ENCODE data around the gene MYO15A. TPM values are rescaled to one million over a fixed set of nuclear protein-coding genes. Genes with fewer than 3 reads are reported as not detected.

The MYO15A gene
- total RNA-seq, 1 donor from 2014 or later = 0.20 TPM

DNA sequence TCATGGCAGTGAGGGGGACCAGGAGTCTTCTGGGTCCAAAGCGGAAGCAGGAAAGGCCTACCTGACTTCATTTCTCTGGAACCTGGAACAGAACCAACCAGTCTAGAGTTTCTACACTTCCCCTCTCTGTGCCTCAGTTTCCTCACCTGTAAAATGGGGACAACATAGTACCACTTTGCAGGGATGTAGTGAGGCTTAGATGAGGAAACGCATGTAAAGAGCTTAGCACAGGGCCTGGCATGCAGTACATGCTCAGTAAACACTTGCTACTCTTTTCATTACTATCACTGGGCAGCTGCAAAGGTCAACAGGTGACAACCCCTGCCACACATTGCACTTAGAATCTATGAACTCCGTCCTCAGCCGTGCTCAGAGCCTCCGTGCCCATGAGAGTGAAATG lies 24.2 kb downstream of the MYO15A start:
- DNase-seq (ENCODE audit: low read depth, low spot score) = no peak

DNA sequence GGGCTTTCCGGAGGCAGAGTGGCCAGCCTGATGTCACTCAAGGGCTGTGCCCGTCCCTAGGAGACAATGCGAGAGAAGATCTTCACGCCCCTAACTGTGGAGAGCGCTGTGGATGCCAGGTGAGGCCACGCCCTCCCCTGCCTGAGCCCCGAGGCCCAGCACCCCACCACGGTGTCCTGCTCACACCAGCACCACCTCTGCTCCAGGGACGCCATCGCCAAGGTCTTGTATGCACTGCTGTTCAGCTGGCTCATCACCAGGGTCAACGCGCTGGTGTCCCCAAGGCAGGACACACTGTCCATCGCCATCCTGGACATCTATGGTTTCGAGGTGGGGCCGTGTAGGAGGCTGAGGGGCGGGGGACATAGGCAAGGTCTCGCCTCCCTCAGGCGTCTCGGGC lies 27.8 kb downstream of the MYO15A start:
- no peak for DNase-seq (ENCODE audit: low read depth, low spot score)

DNA sequence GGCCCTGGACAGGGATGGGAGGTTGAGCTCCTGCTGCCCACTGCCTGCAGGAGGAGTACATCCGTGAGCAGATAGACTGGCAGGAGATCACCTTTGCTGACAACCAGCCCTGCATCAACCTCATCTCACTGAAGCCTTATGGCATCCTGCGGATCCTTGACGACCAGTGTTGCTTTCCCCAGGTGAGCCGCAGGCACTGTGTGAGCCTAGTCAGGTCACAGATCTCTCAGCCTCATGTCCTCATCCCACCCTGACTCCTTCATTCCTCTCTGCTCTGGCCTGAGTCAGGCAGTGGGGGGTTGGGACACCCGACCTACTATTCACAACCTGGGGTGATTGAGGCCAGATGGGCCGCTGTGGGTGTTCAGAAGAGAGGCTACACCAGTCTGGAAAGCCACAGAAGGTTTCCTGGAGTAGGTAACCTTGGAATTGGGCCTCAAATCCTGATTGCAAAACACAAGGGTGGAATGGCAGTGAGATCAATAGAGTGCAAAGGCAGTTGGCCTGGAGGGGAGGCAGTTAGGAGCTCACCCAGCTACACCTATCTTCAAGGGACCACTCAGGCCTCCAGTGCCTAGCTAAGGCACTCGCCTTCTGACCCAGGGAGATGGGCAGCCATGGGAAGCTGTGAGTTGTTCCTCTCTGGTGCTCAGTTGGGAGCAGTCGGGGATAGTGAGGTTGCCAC lies 29.7 kb downstream of the MYO15A start:
- no peak for DNase-seq (ENCODE audit: low read depth, low spot score)

DNA sequence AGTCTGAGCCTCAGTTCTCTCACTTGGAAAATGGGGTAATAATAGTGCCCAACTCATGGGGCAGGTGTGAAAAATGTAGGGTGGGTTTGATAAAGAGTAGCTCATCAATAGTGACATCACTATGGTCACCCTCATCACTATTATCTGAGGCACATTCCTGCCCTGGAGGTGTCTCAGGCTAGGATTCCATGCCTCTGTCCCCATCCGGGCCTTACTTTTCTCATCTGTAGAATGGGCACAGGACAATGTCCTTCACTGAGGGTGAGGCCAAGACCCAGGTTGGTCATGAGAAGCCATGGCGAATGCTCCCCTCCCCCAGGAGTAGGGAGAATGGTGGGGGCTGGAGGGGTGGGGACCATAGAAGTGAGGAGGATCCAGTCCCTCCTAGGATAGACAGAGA lies 30.5 kb downstream of the MYO15A start:
- DNase-seq (ENCODE audit: low read depth, low spot score) = no peak

DNA sequence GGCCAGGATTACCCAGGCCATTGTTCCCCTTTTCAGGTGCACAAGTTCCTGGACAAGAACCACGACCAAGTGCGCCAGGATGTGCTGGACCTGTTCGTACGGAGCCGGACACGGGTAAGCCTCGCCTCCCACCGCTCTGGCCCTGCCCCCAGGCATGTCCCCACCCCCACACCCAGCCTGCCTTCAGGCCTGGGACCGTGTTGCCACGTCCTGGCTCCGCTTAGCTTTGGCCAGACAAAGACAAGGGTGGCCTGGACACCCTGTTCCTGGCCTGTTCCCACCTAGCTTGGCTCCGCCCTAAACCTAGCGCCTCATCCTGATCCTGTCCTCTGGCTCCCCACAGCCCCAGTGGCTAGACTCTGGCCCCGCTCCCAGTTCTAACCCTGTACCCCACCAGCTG lies 30.9 kb downstream of the MYO15A start:
- DNase-seq (ENCODE audit: low read depth, low spot score) = no peak

DNA sequence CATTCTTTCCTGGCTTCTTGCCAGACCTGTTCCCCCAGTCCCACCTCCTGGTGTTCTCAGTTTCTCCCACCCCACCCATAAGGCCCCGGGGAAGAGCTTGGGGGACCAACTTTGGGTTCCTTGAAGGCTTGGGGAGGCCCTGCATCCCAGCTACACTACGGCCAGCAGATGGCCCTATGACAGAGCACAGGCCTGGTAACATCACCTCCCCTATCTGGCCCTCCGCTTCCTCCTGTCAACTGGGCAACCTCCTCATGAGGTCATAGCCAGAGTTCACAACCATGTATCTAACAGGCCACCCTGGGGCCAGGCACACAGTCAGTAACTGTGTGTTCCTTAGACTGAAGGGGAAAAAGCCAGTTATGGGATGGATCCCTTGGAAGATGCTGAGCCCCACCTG lies 31.4 kb downstream of the MYO15A start:
- DNase-seq (ENCODE audit: low read depth, low spot score) = no peak

DNA sequence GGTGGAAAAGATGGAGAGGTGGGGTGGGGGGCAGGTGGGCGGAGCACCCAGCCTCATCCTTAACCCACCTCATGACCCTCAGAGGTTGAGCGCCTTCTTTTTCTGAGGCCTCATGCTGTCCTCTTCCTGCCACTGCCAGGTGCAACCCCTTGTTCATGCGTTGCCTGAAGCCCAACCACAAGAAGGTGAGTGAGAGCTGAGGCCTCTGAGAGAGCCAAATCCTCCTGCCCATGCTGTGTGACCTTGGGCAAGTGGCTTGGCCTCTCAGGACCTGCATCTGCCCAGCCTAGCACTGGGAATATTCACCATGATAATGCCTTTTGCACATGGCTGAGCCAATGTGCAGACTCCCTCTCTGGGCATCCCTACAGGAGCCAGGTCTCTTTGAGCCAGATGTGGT lies 32.1 kb downstream of the MYO15A start:
- DNase-seq (ENCODE audit: low read depth, low spot score) = no peak

DNA sequence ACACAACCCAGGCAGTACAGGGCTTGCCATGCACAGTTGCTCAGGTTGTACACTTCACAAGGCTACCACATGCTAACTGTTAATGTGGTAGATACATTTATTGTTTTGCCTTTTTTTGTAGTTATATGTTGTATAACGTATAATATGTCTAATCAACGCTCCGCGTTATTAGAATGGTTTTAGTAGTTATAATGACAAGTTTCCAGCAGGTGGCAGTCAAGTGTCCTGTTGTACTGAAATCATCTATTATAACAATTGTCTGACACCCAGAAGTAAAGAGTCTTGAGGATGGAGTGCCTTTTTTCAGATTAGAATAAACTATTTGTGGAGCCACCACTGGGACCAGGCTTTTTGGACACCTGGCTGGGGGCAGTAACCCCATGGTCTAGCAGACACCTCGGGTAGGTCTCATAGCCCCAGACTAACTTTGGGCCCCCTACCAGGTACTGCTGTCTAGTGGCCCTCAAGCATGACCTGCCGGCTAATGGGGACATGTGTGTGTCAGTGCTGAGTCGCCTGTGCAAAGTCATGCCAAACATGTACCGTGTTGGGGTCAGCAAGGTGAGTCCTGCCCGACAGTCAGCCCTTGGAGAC lies 32.8 kb downstream of the MYO15A start:
- DNase-seq (ENCODE audit: low read depth, low spot score) = no peak

DNA sequence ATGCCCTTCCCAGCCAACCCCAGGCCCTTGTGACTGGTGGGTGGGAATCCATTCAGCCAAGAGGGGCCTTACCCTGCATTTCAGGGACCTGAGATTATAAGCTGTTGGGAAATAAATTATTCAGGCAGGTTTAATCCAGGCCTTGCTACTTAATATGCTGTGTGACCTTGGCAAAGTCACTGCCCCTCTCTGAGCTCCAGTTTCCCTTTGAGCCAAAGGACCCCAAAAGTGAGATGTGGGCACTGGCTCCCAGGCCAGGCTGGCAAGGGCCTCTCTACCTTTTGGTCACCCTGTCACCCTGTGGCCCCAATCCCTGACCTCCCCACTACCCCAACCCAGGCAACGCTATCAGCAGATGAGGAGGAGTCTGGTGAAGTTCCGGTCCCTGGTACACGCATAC lies 33.9 kb downstream of the MYO15A start:
- DNase-seq (ENCODE audit: low read depth, low spot score) = no peak

DNA sequence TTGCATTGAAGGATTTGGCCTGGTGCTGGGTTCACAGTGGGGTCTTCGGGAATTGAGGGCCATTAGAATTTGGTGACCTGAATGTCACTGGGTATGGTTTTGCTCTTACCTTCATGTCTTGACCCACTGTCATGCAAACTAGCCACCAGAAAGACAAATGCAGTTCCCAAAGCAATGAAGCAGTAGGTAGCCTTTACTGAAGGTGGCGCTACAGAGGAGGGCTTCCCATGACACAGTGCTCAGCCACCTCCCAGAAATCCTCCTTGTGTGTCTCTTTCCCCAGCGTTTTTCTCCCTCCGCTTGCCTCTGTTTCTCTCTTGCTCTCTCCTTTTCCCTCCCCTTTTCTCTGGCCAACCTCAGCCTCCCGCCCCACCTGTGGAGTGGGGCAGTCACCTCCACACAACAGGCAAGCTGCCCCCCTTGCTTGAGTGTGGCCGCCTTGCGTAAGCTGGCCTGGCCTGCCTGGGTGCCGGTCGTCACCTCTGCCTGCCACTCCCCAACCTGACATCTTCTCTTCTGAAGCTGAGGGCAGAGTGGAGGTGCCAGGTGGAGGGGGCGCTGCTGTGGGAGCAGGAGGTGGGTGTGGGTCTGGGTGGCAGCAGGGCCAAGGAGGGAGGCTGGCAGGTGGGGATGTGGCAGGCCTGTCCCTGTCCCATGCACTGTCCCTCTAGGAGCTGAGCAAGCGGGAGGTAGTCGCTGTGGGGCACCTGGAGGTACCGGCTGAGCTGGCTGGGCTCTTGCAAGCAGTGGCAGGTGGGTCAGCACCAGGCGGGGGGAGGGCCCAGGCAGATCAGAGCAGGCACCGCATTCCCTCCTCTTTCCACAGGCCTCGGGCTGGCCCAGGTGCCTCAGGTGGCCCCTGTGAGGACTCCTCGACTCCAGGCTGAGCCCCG lies 34.7 kb downstream of the MYO15A start:
- DNase-seq (ENCODE audit: low read depth, low spot score) = no peak

DNA sequence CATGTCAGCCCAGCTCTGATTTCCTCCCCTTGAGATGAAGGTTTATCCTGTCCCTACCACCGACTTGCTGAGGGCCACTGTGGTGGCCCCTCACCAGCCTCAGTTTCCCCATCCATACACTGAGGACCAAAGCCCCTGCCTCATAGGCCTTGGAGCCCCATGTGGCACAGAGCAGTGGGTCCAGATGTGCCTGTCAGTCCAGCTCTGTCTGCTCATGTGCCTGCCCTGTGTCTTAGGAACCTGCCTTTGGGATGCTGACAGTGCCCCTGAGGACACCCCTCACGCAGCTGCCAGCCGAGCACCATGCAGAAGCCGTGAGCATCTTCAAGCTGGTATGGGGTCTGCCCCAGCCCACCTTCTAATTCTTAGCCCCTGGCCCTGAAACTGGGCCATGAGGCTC lies 35.7 kb downstream of the MYO15A start:
- DNase-seq (ENCODE audit: low read depth, low spot score) = no peak

DNA sequence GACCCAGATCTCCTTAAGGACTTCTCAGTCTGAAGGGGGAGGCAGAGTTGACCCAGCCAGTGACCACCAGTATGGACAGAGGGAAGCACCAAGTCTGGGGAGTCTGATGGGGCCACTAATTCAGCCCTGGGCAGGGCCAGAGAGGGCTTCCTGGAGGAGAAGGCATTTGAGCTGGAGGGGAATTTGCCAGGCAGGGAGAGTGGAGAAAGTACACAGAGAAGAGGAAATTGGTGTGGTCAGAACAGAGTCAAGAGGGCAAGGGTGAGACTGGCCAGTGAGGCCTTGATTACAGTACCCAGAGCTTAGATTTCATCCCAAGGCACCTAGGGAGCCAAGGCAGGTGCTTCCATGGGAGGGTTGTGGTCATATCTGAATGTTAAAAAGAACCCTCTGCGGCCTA lies 36.3 kb downstream of the MYO15A start:
- DNase-seq (ENCODE audit: low read depth, low spot score) = no peak

DNA sequence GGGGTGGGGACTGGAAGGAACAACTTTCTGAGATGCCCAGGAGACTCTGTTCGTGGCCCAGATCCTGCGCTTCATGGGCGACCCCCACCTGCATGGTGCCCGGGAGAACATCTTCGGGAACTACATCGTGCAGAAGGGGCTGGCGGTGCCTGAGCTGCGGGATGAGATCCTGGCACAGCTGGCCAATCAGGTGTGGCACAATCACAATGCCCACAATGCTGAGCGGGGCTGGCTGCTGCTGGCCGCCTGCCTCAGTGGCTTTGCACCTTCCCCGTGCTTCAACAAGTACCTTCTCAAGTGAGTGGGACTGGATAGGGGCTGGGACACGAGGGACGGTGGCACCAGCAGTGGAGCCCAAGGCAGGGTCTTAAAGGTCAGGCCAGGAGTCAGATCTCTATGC lies 37.3 kb downstream of the MYO15A start:
- DNase-seq (ENCODE audit: low read depth, low spot score) = no peak

DNA sequence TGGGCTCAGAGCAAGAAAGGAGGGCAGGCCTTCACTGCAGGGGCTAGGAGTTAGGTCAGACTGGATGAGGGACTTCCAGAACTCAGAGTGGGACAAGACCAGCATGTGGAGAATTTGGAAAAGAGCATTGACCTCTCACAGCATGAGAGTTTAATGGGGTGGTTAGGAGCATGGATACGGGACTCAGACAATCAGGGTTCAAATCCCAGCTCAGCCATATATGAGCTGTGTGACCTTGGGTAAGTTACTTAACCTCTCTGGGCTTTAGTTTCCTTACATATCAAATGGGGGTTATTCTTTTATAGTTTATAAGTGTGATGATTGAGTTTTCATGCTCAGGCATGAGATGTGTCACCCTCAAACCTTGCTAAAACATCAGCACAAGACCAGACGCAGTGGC lies 37.7 kb downstream of the MYO15A start:
- no peak for DNase-seq (ENCODE audit: low read depth, low spot score)

DNA sequence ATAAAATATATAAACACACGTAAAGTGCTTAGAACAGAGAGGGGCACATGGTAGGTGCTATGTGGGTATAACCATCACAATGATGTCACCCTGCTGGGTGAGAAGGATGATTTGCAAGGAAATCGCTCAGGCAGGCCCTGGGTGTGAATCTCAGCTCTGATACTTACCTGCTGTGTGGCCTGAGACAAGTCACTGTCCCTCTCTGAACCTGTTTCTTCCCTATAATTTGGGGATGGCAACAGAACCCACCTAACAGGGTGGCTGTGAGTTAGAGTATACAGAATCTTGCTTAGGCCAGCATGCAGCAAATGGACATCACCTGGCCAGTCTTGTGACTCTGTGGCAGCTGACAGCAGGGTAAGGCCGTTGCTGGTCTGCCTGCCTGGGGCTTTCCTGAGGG lies 38.4 kb downstream of the MYO15A start:
- no peak for DNase-seq (ENCODE audit: low read depth, low spot score)

DNA sequence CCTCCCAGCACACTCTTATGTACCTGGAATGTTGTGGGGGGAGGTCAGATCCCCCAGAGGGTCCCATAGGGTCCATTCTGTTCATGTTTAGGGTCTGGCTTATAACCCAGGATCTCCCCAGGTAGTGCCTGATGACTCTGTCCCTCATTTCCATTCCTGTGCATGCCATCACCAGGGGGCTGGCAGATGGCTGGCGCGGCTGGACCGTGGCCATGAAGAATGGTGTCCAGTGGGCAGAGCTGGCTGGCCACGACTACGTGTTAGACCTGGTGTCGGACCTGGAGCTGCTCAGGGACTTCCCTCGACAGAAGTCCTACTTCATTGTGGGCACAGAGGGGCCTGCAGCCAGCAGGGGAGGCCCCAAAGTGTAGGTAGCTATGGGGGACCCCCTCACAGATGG lies 40.0 kb downstream of the MYO15A start:
- DNase-seq (ENCODE audit: low read depth, low spot score) = no peak

DNA sequence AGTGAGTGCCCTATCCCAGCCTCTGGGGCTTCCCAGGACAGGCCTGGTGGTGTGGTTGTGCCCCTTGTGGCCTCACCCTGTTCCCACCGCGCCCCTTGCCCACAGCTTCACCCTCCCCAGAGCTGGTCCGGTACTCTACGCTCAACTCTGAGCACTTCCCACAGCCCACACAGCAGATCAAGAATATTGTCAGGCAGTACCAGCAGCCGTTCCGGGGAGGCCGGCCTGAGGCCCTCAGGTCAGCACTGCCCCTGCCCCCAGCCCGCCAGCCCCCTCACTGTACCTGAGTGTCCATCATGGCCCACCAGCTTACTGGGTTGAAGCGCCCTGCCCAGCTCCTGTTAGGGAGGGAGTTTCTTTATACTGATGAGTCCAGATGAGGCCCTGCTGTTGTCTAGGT lies 42.7 kb downstream of the MYO15A start:
- no peak for DNase-seq (ENCODE audit: low read depth, low spot score)

DNA sequence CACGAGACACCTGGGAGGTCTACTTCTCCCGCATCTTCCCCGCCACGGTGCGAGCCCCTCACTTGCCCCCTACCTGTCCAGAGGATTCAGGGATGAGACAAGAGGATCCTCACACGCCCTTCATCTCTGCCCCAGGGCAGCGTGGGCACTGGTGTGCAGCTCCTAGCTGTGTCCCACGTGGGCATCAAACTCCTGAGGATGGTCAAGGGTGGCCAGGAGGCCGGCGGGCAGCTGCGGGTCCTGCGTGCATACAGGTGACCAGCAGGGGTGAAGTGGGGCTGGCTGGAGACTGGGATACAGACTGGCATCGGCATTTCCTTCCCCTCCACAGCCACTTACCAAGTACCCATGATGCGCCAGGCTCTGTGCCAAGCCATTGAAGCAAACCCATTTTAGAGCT lies 46.6 kb downstream of the MYO15A start:
- no peak for DNase-seq (ENCODE audit: low read depth, low spot score)

DNA sequence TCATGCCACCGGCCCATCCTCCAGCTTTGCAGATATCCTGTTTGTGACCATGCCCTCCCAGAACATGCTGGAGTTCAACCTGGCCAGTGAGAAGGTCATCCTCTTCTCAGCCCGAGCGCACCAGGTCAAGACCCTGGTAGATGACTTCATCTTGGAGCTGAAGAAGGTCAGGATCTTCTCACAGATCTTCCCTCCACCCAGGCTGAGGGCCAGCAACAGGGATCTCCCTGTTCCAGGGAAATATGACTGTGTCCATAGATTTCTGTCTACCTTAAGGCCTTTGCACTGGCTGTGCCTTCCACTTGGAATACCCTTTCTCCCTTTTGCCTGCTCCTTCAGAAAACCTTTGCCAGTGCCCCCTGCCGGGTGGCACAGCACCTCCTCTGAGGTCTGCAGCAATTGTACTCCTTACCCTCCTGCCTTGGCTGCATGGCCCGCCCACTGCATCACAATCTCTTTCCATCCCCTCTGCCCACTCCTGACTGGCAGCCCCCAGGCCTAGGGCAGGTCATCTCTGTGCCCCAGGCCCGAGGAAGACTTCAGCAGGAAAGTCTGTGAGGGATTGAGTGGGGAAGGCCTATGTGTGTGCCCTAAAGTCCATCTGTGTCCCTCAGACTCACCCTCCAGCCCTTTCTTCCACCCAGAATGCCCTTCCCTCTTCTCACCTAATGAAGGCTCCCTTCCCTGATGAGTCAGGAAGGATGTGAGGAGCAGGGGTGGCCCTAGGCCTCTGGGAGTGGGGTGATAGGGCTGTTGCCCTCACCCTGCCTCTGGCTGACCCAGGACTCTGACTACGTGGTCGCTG lies 47.8 kb downstream of the MYO15A start:
- DNase-seq (ENCODE audit: low read depth, low spot score) = no peak

DNA sequence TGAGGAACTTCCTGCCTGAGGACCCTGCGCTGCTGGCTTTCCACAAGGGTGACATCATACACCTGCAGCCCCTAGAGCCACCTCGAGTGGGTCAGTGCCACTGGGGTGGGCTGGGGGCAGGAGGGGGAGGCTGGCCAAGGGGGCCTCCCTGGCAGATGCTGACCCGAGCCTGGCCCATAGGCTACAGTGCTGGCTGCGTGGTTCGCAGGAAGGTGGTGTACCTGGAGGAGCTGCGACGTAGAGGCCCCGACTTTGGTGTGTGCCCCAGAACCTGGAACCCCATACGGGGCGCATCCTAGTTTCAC lies 48.4 kb downstream of the MYO15A start:
- DNase-seq (ENCODE audit: low read depth, low spot score) = no peak

DNA sequence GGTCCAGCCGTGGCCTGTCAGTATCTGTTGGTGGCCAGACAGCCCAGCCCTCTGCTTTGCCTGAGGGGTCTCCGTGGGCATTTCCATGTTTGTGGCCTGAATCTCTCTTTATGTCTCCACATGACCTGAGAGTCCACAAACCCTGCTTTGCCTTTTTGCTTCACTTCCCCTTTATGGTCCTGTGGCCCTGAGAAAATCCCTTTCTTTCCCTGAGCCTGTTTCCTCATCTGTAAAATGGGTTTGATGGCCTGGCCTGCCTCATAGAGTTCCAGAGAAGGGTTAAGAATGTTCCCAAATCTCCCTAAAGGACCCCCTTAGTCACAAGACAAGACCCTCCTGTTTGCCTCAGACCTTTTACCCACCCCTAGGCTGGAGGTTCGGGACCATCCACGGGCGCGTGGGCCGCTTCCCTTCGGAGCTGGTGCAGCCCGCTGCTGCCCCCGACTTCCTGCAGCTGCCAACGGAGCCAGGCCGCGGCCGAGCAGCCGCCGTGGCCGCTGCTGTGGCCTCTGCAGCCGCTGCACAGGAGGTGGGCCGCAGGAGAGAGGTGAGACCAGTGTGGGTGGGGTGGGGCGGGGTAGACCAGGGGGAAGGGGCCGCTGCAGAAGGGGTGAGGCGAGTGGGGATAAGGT lies 48.9 kb downstream of the MYO15A start:
- DNase-seq (ENCODE audit: low read depth, low spot score) = no peak
